ENCODE measurements around the gene PAIP1.

PAIP1 gene

DNA sequence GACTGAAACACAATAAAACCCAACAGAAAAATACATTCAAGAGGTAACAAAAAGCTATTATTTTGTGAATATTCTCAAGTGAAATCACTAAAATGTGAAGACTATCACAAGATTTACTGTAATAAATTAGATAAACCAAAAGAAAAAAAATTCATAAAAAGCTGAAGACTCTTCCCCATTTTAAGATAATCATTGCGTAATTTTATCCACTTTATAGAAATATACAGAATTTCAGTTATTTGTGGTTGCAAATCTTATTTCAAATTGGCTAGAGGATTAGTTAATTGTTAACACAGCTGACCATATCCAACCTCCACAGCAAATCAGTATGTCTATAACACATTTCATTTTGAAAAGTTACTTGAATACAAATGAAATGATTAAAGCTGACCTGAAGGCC lies 65.6 kb downstream of the PAIP1 start:
- TF ChIP-seq, protein P1, sequence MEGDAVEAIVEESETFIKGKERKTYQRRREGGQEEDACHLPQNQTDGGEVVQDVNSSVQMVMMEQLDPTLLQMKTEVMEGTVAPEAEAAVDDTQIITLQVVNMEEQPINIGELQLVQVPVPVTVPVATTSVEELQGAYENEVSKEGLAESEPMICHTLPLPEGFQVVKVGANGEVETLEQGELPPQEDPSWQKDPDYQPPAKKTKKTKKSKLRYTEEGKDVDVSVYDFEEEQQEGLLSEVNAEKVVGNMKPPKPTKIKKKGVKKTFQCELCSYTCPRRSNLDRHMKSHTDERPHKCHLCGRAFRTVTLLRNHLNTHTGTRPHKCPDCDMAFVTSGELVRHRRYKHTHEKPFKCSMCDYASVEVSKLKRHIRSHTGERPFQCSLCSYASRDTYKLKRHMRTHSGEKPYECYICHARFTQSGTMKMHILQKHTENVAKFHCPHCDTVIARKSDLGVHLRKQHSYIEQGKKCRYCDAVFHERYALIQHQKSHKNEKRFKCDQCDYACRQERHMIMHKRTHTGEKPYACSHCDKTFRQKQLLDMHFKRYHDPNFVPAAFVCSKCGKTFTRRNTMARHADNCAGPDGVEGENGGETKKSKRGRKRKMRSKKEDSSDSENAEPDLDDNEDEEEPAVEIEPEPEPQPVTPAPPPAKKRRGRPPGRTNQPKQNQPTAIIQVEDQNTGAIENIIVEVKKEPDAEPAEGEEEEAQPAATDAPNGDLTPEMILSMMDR (IDR thresholded peaks at IDR 0.05), result no peak
- H3K4me1 ChIP-seq, result no peaks in the 10 kb centered on the region
- no peak overlapping the region for H3K27ac ChIP-seq
- no peaks in the 10 kb centered on the region for H3K36me3 ChIP-seq
- DNase-seq, result no peak
- intact Hi-C loops (cut with DNase I; ENCODE audit: low total_unique reads), result no loop called here
- H3K27me3 ChIP-seq, result no peaks in the 10 kb centered on the region
- H3K4me3 ChIP-seq, result no peak overlapping the region
- no peaks in the 10 kb centered on the region for H3K9me3 ChIP-seq

DNA sequence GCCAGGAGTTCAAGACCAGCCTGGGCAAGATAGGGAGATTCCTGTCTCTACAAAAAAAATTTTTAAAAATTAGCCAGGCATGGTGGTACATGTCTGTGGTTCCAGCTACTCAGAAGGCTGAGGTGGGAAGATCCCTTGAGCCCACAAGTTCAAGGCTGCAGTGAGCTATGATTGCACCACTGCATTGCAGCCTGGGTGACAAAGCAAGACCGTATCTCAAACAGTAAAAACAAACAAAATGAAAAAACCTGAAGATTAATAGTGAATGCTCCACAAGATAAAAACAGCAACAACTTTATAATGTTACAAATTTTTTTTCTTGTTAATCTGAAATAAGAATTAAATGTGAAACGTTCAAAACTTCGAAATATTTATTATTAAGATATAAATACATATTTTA lies 70.5 kb downstream of the PAIP1 start:
- H3K9me3 ChIP-seq, result no peaks in the 10 kb centered on the region
- H3K27ac ChIP-seq, result no peak overlapping the region
- no peaks in the 10 kb centered on the region for H3K27me3 ChIP-seq
- peaks cover 0 to 18% (median 14%) of the 10 kb centered on the region in 4 donors for H3K4me1 ChIP-seq
- H3K4me3 ChIP-seq, result no peak overlapping the region
- no peak for DNase-seq
- H3K36me3 ChIP-seq, result no peaks in the 10 kb centered on the region
- TF ChIP-seq, protein P1 (IDR thresholded peaks at IDR 0.05), result no peak
- intact Hi-C loops (cut with DNase I; ENCODE audit: low total_unique reads), result loop anchor here (10.0 kb wide), 1 partner anchor 118 kb away; the partner anchor contains the start of gene NNT

DNA sequence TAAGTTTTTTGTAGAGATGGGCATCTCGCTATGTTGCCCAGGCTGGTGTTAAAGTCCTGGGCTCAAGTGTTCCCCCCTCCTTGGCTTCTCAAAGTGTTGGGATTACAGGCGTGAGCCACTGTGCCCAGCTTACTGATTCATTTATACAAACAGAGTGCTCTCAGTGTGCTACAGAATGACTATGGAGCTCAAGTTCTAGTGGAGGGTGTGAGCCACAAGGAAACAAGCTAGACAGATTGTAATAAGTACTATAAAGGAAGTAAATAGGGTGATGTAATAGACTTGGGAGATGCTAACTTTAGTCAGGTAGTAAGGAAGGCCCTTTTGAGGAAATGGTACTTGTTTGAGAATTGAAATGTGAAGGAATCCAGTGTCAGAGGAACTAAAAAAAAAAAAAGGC lies 71.5 kb downstream of the PAIP1 start:
- Histone ChIP-seq H3K4me1 (peaks cover 0 to 18% (median 14%) of the 10 kb centered on the region in 4 donors), H3K4me3 (no peak overlapping the region), H3K36me3 (no peaks in the 10 kb centered on the region), H3K9me3 (no peaks in the 10 kb centered on the region), H3K27me3 (no peaks in the 10 kb centered on the region), H3K27ac (peak overlapping the region in 1 of 2 donors; percentile 95)
- TF ChIP-seq, protein P1 (IDR thresholded peaks at IDR 0.05), result no peak
- DNase-seq, result no peak
- intact Hi-C loops (cut with DNase I; ENCODE audit: low total_unique reads), result loop anchor here (10.0 kb wide), 1 partner anchor 119 kb away; the partner anchor contains the start of gene NNT

DNA sequence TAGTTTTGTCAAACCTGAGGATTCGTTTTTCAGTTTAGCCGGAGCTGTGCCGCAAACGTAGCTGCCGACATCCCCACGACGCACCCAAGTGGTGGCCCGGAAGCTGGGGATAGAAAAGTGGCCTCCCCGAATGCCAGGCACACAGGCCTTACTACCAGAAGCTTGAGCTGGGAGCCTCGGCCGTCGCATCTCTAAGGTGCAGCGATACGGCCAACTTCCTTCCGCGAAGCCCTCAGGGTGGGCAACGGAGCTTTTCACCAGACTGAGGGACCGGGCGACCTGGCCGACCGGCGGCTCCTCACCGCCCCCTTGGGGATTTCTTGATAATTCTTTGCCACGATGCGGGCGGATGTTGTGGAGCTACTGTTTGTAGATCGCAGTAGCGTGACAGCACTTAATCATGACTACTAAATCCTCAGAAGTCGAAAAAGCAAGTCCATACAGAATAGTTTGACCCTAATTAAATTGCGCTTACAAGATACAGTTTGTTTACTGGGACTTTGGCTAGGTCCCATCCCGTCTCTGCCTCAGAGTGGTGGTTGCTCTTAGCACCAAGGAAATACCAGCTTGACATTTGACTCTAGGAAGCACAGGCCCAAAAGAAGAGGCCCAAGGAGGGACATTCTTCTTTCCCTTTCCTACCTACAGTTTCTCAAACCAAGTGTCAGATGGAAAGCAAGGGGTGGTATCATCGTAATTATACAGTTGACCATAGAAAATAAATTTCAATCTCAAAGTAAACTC lies 72.6 kb downstream of the PAIP1 start:
- Histone ChIP-seq H3K27ac (peak overlapping the region; percentile 91 to 95), H3K27me3 (no peaks in the 10 kb centered on the region), H3K4me3 (peak overlapping the region; percentile 65 to 83), H3K4me1 (peaks cover 0 to 18% (median 14%) of the 10 kb centered on the region in 4 donors), H3K36me3 (no peaks in the 10 kb centered on the region), H3K9me3 (no peaks in the 10 kb centered on the region)
- intact Hi-C loops (cut with DNase I; ENCODE audit: low total_unique reads), result loop anchor here (5.0 to 10.0 kb wide), 2 partner anchors 121 to 172 kb away; partner anchors contain the start of genes HMGCS1 and NNT
- peak; percentile 75 to 88 for DNase-seq
- TF ChIP-seq, protein P1 (IDR thresholded peaks at IDR 0.05), result peak; percentile 55 to 71

DNA sequence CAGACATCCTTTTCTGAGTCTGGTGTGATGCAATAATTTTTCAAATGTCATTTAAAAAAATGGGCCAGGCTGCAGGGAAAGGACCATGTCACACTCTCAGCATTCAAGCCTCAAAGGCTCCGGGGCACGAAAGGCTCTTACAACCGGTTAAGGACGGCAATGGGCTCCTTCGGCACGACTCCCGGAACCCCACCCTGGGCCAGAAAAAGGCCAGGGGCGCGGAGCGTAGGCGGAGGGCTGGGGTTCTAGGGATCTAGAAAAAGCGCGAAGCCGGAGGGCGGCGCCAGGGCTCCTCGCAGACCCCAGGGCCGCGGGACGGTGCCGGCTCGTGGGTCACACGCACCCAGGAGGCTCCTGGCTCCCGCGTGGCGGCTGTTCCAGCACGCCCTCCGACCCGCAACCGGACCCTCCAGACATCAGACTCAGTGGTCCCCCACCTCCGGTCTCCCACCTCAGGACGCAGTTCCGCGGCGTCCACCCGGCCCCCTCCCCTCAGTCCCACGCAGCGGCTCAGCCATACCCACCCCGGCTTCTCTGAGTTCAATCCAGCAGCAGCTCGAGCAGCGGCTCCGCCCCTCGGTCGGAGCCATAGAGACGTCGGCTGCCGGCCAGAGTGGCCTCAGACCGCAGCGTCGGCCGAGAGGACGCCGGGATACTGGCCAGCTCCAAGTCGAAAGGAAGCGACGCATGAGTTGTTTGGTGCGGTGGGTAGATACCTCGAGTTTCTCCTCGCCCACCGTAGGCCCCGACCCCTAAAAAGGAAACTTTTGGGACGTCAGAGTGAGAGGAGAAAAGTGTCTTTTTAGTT lies 73.4 kb downstream of the PAIP1 start, which contains the start of gene TMEM267:
Gene TMEM267, minus strand, starts transcription at position 568 of the 808 bp plus-strand sequence. CDS start 29,896 bp downstream, outside the sequence.
- Histone ChIP-seq H3K9me3 (no peaks in the 10 kb centered on the region), H3K4me3 (peak within 1 kb of the TSS; percentile 65 to 83), H3K27me3 (no peaks in the 10 kb centered on the region), H3K36me3 (no peaks in the 10 kb centered on the region), H3K27ac (peak within 1 kb of the TSS; percentile 91 to 95), H3K4me1 (peaks cover 0 to 18% (median 14%) of the 10 kb centered on the region in 4 donors)
- peak; percentile 93 to 95 for DNase-seq
- TF ChIP-seq, protein P1 (IDR thresholded peaks at IDR 0.05), result no peak
- intact Hi-C loops (cut with DNase I; ENCODE audit: low total_unique reads), result loop anchor here (5.0 to 10.0 kb wide), 2 partner anchors 121 to 171 kb away; partner anchors contain the start of genes HMGCS1 and NNT
